GM15510 (cell line): ENCODE data around the gene AKT3.

Source experiments
- POLR2A ChIP-seq: IDR thresholded peaks from 3 replicates; pipeline ENCODE4 v1.6.1; 2011; ENCODE audit warnings: borderline replicate concordance; ENCODE audit not compliant: insufficient read length; ENCODE audit errors: extremely low read depth

Gene AKT3

DNA sequence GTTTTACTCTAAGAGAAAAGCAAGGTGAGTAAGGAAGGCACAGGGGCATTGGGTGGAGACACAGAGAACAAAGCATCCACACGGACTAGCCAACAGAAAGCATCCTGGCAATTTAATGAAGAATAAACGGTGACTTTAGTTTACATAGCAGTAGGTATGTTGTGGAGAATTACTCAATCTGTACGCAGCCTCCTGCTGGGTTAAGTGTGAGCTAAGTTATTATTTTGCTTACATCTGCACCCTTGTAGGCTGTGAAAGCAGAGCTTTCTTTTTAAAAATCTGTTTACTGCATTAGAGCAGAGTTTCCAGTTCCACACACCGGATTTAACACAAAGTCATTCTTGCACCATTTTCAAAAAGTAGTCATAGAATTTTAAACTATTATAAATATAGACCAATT, 144.5 kb downstream of the AKT3 start:
- TF ChIP-seq POLR2A: no peak

DNA sequence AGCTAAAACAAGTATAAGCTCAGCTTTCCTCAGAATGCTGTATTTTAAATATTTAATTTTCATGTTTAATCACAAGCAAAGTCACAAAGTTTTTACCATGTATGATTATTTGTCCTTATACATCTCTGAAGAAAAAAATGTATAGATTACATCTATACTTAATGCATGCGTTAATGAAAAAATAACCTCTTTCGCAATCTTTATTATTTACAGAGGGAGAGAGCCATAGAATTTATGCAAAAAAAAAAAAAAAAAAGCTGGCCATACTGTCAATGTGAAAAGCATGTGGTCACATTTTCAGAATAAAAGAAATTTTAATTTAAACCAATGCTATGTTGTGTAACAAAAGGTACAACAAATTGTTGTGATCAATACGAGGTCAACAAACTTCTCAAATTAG, 148.2 kb downstream of the AKT3 start:
- no peak for TF ChIP-seq POLR2A

DNA sequence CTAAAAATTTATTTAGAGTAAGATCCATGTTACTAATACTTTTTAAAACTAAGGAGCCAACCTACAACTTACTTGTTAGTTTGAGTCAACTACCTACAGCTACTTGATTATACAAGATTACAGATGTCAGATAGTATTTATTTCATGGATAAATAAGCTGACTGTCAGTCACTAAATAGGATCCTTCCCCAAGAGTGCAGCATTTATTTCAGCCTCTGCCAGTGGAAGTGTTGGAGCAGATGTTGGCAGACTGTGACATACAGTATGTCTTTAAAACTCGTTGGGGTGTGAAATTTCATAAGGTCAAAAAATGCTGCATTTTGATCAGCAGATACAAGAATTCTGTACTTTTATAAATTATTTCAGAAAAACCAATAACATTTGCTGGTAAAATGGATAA, 156.2 kb downstream of the AKT3 start:
- TF ChIP-seq POLR2A: no peak

DNA sequence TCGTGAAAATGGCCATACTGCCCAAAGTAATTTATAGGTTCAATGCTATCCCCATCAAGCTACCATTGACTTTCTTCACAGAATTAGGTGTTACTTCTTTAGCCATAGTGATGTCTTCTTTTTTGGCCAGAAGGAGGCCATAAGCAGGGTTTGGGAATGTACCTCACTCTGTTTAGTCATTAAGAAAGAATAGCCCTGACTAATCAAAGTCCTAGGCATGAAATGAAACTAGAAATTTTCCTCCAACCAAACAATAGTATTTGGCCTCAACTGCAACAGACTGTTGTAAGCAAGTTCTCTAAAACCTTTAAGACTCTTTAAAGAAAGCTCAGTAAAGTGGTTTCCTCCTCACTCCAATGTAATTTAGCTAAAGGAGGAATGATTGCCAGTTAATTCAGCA, 163.9 kb downstream of the AKT3 start:
- no peak for TF ChIP-seq POLR2A

DNA sequence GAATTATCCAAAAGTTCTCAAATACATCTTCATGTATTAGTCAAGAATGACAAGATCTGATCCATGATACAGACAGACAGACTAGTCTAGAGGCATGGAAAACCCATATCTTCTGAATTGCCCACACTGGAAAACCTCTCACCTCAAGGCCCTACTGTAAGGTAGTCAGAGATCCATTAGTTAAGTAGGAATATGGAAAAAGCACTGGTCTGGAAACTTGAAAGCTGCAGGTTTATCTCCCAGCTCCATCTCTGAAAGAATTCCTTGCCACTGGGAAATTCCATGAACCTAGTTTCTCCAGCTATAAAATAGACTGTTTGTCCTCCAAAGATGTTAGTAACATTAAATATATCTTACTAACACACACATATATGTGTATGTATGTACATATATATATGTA, 169.2 kb downstream of the AKT3 start:
- no peak for TF ChIP-seq POLR2A

DNA sequence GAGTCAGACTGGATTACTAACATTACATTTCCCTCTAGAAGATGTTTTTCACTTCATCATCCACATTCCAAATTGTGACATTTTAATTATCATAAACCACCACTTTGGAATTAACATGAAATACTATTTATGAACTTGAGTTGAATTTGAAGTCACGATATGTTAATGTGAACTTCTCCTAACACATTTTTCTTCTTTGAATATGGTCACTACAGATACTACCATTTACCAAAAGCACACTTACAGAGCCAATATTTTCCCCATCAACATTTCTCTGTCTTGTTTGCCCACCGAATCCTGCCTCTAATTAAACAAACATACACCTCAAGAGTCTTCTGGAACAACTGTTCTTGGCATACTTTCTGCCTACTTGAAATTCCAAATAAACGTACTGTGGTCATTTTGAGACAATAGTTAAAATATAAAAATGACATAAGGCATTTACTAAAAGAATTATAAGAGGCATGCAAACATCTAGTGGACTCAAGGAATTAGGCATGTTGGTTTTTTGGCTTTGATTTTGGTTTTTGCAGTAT, 177.4 kb downstream of the AKT3 start:
- TF ChIP-seq POLR2A: no peak

DNA sequence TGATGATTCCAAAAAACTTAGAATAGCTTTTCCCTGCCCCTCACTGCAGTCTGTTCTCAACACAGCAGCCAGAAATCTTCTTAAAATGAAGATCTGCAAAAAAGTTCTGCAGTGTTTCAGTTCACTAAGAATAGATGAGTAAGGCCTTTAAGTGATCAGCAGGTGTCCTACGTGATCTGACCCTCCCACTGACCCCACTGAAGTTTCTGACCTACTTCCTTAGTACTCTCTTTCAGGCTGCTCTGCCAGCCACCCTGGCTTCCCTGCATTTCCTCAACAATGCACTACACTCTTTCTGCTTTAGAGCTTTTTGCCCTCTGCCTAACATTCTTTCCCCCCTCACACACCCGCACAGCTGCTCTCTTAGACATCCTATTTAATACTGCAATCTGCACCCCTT, 182.5 kb downstream of the AKT3 start:
- TF ChIP-seq POLR2A: no peak

DNA sequence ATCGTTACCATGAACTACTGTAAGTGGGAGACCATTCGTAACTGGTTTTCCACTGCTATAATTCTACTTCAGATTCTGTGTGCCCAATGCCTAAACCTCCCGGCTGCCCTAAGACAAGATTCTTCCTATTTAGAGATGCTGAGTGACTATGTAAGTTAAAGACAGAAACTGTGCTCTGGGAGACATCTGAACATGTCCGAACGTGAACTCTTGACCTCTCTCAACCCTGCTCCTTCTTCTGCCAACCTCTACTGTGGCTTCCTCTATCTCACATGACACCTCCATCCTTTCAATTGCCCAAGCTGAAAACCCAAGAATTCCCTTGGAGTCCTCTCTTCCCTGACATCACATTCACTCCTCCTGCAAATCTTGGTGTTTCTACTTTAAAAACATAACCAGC, 182.9 kb downstream of the AKT3 start:
- no peak for TF ChIP-seq POLR2A

DNA sequence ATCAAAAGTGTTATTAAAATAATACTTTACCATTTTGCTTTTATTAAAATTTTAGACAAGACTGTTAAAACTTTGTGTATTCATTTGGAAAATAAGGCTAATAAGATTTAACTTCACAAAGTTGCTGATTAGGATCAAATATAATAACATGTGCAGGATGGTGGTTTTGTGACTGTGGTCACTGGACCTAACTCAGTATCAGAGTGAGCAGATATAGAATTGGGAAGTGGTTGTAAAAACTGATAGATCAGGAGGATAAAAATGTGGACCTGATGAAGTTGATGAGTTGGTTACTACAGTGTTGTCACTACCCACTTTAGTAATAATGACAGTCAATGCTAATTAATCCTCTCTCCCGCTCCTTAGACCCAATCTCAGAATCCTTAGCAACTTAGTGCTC, 186.4 kb downstream of the AKT3 start:
- TF ChIP-seq POLR2A: no peak

DNA sequence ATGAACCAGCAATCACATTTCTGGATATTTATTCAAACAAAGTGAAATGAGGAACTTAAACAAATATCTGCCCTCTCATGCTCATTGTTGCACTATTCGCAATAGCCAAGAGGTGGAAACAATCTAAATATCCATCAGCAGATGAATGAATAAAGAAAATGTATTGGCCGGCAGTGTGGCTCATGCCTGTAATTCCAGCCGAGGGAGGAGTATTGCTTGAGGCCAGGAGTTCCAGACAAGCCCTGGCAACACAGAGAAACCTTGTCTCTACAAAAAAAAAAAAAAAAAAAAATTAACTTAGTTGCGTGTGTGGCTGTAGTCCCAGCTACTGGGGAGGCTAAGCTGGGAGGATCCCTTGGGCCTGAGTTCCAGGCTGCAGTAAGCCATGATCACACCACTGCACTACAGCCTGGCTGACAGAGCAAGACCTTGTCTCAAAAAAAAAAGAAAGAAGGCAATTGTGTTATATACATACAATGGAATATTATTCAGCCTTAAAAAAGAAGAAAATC, 191.4 kb downstream of the AKT3 start:
- no peak for TF ChIP-seq POLR2A

DNA sequence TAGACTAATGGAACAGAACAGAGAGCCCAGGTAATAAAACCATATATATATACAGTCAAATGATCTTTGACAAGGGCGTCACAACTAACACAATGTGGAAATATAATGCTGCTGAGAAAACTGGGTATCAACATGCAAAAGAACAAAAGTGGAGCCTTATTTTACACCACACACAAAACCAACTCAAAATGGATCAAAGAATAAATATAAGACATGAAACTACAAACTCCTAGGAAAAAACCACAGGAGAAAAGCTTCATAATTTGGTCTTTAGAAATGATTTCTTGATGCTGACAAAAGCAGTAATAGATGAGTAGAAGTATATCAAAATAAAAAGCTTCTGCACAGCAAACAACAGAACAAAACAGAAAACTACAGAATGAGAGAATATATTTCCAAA, 192.2 kb downstream of the AKT3 start:
- no peak for TF ChIP-seq POLR2A

DNA sequence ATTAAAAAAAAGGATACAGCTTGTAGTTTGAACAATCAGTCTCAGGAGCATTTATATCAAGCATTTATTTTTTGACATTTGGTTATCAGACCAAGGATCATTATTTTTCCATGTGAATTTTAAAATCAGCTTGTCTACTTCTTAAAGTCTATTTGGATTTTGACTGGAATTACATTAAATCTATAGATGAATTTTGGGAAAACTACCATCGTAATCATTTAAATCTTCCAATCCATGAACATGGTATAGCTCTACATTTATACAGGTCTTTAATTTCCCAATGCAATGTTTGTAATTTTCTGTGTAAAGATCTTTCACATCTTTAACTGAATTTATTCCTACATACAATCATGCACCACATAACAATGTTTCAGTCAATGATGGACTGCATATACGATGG, 203.2 kb downstream of the AKT3 start:
- no peak for TF ChIP-seq POLR2A

DNA sequence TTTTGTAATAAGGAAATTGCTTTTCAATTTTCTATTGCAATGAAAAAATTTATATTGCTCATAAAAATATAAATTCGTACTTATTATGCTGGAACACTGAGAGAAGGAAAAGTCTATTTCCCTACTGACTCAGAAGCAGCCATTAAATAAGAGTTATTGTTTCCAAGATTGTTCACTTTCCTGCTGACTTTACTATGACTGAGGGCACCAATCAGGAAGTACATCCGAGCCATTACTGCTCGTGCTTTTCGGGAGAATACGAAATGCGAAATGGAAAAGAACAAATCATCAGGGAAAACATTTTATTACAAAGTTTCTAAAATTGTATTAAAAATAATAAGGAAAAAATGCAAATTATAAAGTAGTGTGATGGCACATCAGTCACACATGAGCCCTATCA, 204.8 kb downstream of the AKT3 start:
- TF ChIP-seq POLR2A: no peak

DNA sequence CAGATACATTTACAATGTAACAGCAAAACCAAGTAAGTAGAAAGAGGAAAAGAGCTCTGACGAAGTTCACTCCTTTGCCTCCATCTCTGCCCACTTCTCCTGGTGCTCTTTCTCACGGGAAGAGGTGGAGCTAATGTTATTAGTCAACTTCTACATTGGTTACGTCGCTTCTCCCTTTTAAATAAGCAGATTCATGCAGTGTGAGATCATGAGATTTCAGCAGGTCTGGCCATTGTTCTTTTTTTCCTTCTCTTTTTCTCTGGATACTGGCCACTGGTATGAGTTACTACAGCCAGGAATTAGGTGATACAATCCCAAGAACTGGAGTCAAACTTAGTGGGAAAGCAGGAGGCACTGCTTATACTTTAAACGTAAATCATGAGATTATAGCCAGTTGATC, 207.1 kb downstream of the AKT3 start:
- TF ChIP-seq POLR2A: no peak

DNA sequence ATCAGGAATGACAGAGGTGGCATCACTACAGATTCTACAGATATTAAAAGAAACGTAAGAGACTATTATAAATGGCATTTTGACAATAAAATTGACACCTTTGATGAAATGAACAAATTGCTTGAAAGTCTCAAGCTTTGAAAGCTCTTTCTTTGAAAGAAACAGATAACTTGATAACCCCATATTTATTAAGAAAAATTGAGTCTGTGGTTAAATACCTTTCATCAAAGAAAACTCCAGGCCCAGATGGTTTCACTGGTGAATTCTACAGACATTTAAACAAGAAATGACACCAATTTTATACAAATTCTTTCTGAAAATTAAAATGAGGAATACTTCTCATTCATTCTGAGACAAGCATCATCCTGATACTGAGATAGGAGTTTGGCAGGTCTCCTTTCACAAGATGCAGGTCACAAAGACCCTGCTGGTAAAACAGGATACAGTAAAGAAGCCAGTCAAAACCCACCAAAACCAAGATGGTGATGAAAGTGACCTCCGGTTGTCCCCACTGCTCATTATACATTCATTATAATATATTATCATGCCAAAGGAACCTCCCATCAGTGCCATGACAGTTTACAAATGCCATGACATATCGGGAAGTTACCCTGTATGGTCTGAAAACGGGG, 210.9 kb downstream of the AKT3 start:
- no peak for TF ChIP-seq POLR2A

DNA sequence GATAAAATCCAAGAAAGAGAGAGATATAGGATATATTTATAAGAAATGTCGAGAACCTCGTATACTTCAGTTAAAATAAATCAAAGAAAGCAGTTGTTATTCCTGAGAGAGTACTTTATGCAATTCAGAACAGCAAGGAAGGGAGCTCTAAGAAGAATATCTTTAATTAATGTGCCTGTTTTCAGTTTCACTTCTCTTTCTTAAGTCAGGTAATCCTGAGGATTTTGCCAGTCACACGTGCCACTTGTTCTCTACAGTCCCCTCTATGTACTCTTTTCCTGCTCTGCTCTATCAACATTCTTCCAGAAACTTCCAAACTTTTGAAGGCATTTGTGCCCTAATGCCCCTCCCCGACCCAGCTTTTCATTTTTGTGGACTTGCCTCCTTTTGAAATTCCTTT, 211.9 kb downstream of the AKT3 start:
- no peak for TF ChIP-seq POLR2A
